Psoas muscle (tissue), 8 donors: ENCODE measurements around the gene XCR1. TPM values are rescaled to one million over a fixed set of nuclear protein-coding genes. Genes with fewer than 3 reads are reported as not detected.

Source experiments
- ATAC-seq, 4 donors: fragments of 200-7000 bp; cut with Tn5 transposase; one replicate each; pipeline ENCODE4 v1.9.1; 2020; ENCODE audit warnings: moderate library complexity in 3 of 4, mild to moderate bottlenecking in 2 of 4
- DNase-seq, 2 donors: peaks; one replicate each; pipeline ENCODE4 v3.0.0-alpha.2; 2020
- H3K27ac ChIP-seq: fragments of 200-600 bp; one replicate; pipeline ENCODE4 v1.8.0; 2022
- H3K27me3 ChIP-seq, 3 donors: fragments of 200-600 bp in 1 of 3; one replicate each; pipeline versions ENCODE4 v1.6.1 to v1.8.0; 2013 to 2022; ENCODE audit warnings: low read length in 2 of 3, mild to moderate bottlenecking in 2 of 3, moderate library complexity in 1 of 3; ENCODE audit not compliant: insufficient read depth in 3 of 3
- H3K36me3 ChIP-seq, 2 donors: fragments of 200-600 bp in 1 of 2; one replicate each; pipeline versions ENCODE4 v1.6.1 to v1.8.0; 2013 to 2022; ENCODE audit warnings: low read depth in 1 of 2, mild to moderate bottlenecking in 1 of 2, moderate library complexity in 1 of 2; ENCODE audit not compliant: insufficient read depth in 1 of 2
- H3K4me1 ChIP-seq: fragments of 200-600 bp; one replicate; pipeline ENCODE4 v1.8.0; 2022
- H3K4me3 ChIP-seq: fragments of 200-600 bp; one replicate; pipeline ENCODE4 v1.8.0; 2022; ENCODE audit warnings: mild to moderate bottlenecking
- H3K9me3 ChIP-seq: fragments of 200-600 bp; one replicate; pipeline ENCODE4 v1.8.0; 2022
- CTCF ChIP-seq: fragments of 200-600 bp; IDR thresholded peaks from one replicate; pipeline ENCODE4 v1.8.0; 2022; ENCODE audit warnings: antibody characterized with exemption
- WGBS, 3 donors: extraction: QIAGEN DNeasy Blood & Tissue Kit; methylation state at CpG; one replicate each; pipeline versions ENCODE4 v1.1.6 to v1.1.7; 2013; 5-methylcytosine and 5-hydroxymethylcytosine counted together
- intact Hi-C, 2 donors: fragments of 100-400 bp; cut with DNase I; formaldehyde crosslinking; loops; one replicate each; pipeline versions ENCODE4 v1.11.0 to v1.14.2; 2022
- long read RNA-seq, 2 donors: library from polyadenylated mRNA; unstranded; transcript quantifications; one replicate each; pipeline ENCODE4 v2.0.0, GENCODE V29; 2021
- polyA plus RNA-seq, 3 donors: library from polyadenylated mRNA; stranded (reverse); fragments of 200-250 nt; gene quantifications; one replicate each; pipeline ENCODE4 v1.2.3, GENCODE V29; 2013
- total RNA-seq, 4 donors: library from RNA; stranded (reverse); fragmentation: NEBNext Ultra II Directional in 2 of 4; extraction: Animal tissue kit (Norgen Biotek cat#: 25700) in 2 of 4; gene quantifications; one replicate each; pipeline versions ENCODE4 v1.2.1 to v1.2.4, GENCODE V29; 2021 to 2023
- donor health status: healthy with polysubstance abuse.
- donor health status: DM: no; HTN: no; CAD: no; lungs with moderate emphysema.
- donor health status: Bipolar disorder and iron deficiency.
- donor health status: healthy.
- donor health status: DM: yes; HTN: yes; CAD: no.
- donor health status: DM: no; HTN: no; CAD: no.
- donor health status: DM: no; HTN: no; CAD: no.
- donor health status: DM: yes; HTN: yes; CAD: no.

The XCR1 gene, protein sequence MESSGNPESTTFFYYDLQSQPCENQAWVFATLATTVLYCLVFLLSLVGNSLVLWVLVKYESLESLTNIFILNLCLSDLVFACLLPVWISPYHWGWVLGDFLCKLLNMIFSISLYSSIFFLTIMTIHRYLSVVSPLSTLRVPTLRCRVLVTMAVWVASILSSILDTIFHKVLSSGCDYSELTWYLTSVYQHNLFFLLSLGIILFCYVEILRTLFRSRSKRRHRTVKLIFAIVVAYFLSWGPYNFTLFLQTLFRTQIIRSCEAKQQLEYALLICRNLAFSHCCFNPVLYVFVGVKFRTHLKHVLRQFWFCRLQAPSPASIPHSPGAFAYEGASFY
- under 1 TPM in 3 of 4 donors, not detected in 1; 0.04 to 0.10 (median 0.06) TPM for total RNA-seq
- under 1 TPM; 0.01 to 0.07 (median 0.03) TPM for polyA plus RNA-seq
- long read RNA-seq, donor 1, result 0 reads
- long read RNA-seq, donor 2, result 0 reads

DNA sequence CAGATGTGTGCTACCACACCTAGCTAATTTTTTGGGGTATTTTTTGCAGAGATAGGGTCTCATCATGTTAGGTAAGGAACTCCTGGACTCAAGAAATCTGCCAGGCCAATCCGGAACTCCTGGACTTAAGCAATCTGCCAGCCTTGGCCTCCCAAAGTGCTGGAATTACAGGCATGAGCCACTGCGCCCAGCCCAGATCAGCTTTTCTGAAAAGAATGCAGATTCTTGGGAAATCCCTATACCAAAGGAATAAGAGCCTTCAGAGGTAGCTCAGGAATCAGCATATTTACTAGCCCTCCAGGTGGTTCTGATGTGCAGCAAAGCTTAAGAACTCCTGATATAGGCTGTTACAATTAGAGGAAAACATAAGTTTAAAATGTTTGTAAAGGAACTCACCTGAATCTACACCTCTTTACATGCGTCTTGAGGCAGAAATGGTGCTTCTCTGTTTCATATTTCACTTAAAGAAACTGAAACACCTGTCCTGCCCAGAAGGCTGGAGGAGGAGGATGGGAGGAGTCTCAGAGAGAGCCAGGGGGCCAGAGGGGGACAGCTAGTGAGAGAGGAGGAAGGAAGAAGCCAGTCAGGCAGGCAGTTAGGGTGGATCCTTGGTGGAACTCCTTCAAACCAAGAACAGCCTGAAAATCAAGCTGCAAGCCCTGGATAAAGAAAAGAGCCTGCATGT, at the start of gene XCR1:
TSS of gene XCR1 (minus strand) at position 463 of the 685 bp plus-strand sequence. CDS start 5,536 bp downstream, outside the sequence.
- Histone ChIP-seq H3K9me3 (peaks cover 3% of the 10 kb centered on the region), H3K4me3 (no peak within 1 kb of the TSS), H3K4me1 (no peaks in the 10 kb centered on the region), H3K27me3 (no peaks in the 10 kb centered on the region), H3K36me3 (no peaks in the 10 kb centered on the region), H3K27ac (no peak within 1 kb of the TSS)
- no peak for TF ChIP-seq CTCF
- intact Hi-C loops, result no loop called here
- 88 to 93% (median 91%) methylated on average over 3 of the region's 3 CpGs for WGBS, 3 donors
- DNase-seq, result no peak
- ATAC-seq, result no peak

DNA sequence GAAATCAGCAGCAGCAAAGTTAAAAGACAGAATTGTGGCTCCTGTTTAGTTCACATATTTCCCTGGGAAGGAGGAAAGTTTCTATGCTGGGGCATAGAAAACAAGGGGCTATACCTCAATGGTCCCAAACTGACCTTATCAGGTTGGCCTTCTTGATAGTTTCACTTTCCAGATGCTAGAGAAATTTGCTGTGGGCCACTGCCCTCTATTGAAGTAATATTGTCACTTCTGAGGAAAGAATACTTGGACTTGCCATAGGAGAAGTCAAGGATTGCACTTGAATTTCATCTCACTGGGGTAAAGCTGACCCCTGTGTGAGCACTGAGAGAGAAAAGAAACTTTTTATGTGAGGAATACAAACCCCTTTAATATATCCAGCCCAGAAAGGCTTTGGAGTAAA, 49.3 kb upstream of the XCR1 start:
- H3K4me1 ChIP-seq, result peaks cover 5% of the 10 kb centered on the region
- H3K27me3 ChIP-seq, result no peaks in the 10 kb centered on the region
- H3K27ac ChIP-seq, result no peak overlapping the region
- no peaks in the 10 kb centered on the region for H3K36me3 ChIP-seq
- no peak for DNase-seq
- TF ChIP-seq CTCF, result peak; percentile 28
- H3K9me3 ChIP-seq, result peaks cover 7% of the 10 kb centered on the region
- no peak for ATAC-seq
- intact Hi-C loops, result loop anchor here (2.0 to 5.0 kb wide), 4 partner anchors 69 to 301 kb away; partner anchors contain the start of gene LZTFL1 (in 1 of the 2)
- no peak overlapping the region for H3K4me3 ChIP-seq

GRCh38 chr3:46075816-46076215, 48.5 kb upstream of the XCR1 start:
- DNase-seq (no peak), ATAC-seq (no peak)
- intact Hi-C loops, result loop anchor here (2.0 to 5.0 kb wide), 4 partner anchors 69 to 301 kb away; partner anchors contain the start of gene LZTFL1 (in 1 of the 2)
- WGBS, 3 donors, result 92 to 98% (median 96%) methylated on average over 1 of the region's 1 CpG
- TF ChIP-seq CTCF, result no peak
- Histone ChIP-seq H3K4me3 (no peak overlapping the region), H3K9me3 (peaks cover 7% of the 10 kb centered on the region), H3K27me3 (no peaks in the 10 kb centered on the region), H3K4me1 (peaks cover 5% of the 10 kb centered on the region), H3K27ac (no peak overlapping the region), H3K36me3 (no peaks in the 10 kb centered on the region)

GRCh38 chr3:46071222-46071858, 44.1 kb upstream of the XCR1 start:
- Histone ChIP-seq H3K4me3 (no peak overlapping the region), H3K4me1 (peaks cover 21% of the 10 kb centered on the region), H3K27me3 (no peaks in the 10 kb centered on the region), H3K9me3 (peaks cover 7% of the 10 kb centered on the region), H3K27ac (no peak overlapping the region), H3K36me3 (no peaks in the 10 kb centered on the region)
- intact Hi-C loops, result no loop called here
- 93% methylated on average over 2 of the region's 2 CpGs for WGBS, 3 donors
- no peak for TF ChIP-seq CTCF
- DNase-seq (no peak), ATAC-seq (no peak)
